ENCODE results near the gene ZP3. TPM values are rescaled to one million over a fixed set of nuclear protein-coding genes. Genes with fewer than 3 reads are reported as not detected.
"Not testable (repeated sequence)": the region's sequence is repeated elsewhere in the genome, so short reads cannot be mapped to it uniquely, and the experiment has no call there.

The ZP3 gene
- total and polyA plus RNA-seq, 10 of the 15 experiments (the other 5 are each of a cell fraction or from before 2014, with no cell fraction given): 0.39 to 5.1 (median 2.5) TPM

GRCh38 chr7:76443846-76444245, 19.1 kb downstream of the ZP3 start:
- 93% methylated on average over 9 of the region's 12 CpGs for WGBS (ENCODE audit: insufficient coverage, insufficient replicate concordance, low lambda C conversion rate, missing lambda C conversion rate)
- H3K27ac ChIP-seq (ENCODE audit: control insufficient read depth, insufficient read depth); H4K20me1 ChIP-seq (ENCODE audit: control insufficient read depth, insufficient read depth); RAD21 ChIA-PET (ENCODE audit: unreplicated experiment); H3K4me3 ChIP-seq; H3K9me3 ChIP-seq (replicated peaks; ENCODE audit: control insufficient read depth, insufficient read depth, low read length); H3K27me3 ChIP-seq (replicated peaks in 1 of 2; ENCODE audit: control insufficient read depth in 2 of 2, insufficient read depth in 2 of 2, low read length in 1 of 2); BruUV-seq (replicated peaks); H3K9ac ChIP-seq (ENCODE audit: control insufficient read depth, insufficient read depth, low read length); H3K36me3 ChIP-seq (ENCODE audit: control insufficient read depth in 2 of 2, insufficient read depth in 2 of 2, low read length in 1 of 2); H3K79me2 ChIP-seq (ENCODE audit: control insufficient read depth, insufficient read depth, low read length); intact Hi-C loops (cut with micrococcal nuclease; ENCODE audit: unreplicated experiment); H2AFZ ChIP-seq (ENCODE audit: control insufficient read depth, low read depth, low read length); in situ Hi-C loops (cut with MboI); SMC1A ChIA-PET (ENCODE audit: uncharacterized antibody, unreplicated experiment); CTCF ChIA-PET; H3K4me2 ChIP-seq (ENCODE audit: control insufficient read depth, insufficient read depth): not testable (repeated sequence)
- FAIRE-seq (peak; percentile 66), DNase-seq (ENCODE audit: low read depth, low spot score) (peak; percentile 16), ATAC-seq (peak; percentile 73)
- H3K4me1 ChIP-seq (ENCODE audit: control insufficient read depth, insufficient read depth, low read length): peaks cover 12% of the 10 kb centered on the region
- TF ChIP-seq RUNX3 (IDR thresholded peaks at IDR 0.05; ENCODE audit: low read length): peak; percentile 29
- POLR2A ChIA-PET: interaction anchor here (0.7 kb wide), 2 partner anchors 65 to 84 kb away, joined by 3 read pairs; no protein-coding TSS in a partner anchor

GRCh38 chr7:76445577-76446008, 20.8 kb downstream of the ZP3 start:
- POLR2A ChIA-PET: not testable (repeated sequence)

More at GRCh38 chr7:76445577-76446008, 20.8 kb downstream of the ZP3 start:
- H4K20me1 ChIP-seq (ENCODE audit: control insufficient read depth, insufficient read depth); in situ Hi-C loops (cut with MboI); H3K4me3 ChIP-seq; H3K27me3 ChIP-seq (replicated peaks in 1 of 2; ENCODE audit: control insufficient read depth in 2 of 2, insufficient read depth in 2 of 2, low read length in 1 of 2); H3K36me3 ChIP-seq (ENCODE audit: control insufficient read depth in 2 of 2, insufficient read depth in 2 of 2, low read length in 1 of 2); SMC1A ChIA-PET (ENCODE audit: uncharacterized antibody, unreplicated experiment); CTCF ChIA-PET; RAD21 ChIA-PET (ENCODE audit: unreplicated experiment); H3K9me3 ChIP-seq (replicated peaks; ENCODE audit: control insufficient read depth, insufficient read depth, low read length); intact Hi-C loops (cut with micrococcal nuclease; ENCODE audit: unreplicated experiment); H3K79me2 ChIP-seq (ENCODE audit: control insufficient read depth, insufficient read depth, low read length); BruUV-seq (replicated peaks): not testable (repeated sequence)
- DNase-seq (ENCODE audit: low read depth, low spot score) (peak; percentile 41), FAIRE-seq (peak; percentile 99), ATAC-seq (peak; percentile 88)
- Histone ChIP-seq H3K9ac (ENCODE audit: control insufficient read depth, insufficient read depth, low read length) (peak overlapping the region; percentile 29; the same call in 1 of the 2 replicates), H3K4me1 (ENCODE audit: control insufficient read depth, insufficient read depth, low read length) (peaks cover 12% of the 10 kb centered on the region), H3K27ac (ENCODE audit: control insufficient read depth, insufficient read depth) (peak overlapping the region; percentile 68), H2AFZ (ENCODE audit: control insufficient read depth, low read depth, low read length) (peak overlapping the region; percentile 85), H3K4me2 (ENCODE audit: control insufficient read depth, insufficient read depth) (peak overlapping the region; percentile 66; the same call in 1 of the 2 replicates)
- peak; percentile 38; the same call in 1 of the 2 replicates for TF ChIP-seq PKNOX1 (IDR thresholded peaks at IDR 0.05)
- peak; percentile 62; the same call in 1 of the 2 replicates for TF ChIP-seq ZNF687 (IDR thresholded peaks at IDR 0.05)
- peak; percentile 86 for TF ChIP-seq SPI1 (IDR thresholded peaks at IDR 0.05; ENCODE audit: borderline replicate concordance, insufficient read depth, low read depth, low read length)
- WGBS (ENCODE audit: insufficient coverage, insufficient replicate concordance, low lambda C conversion rate, missing lambda C conversion rate): 3% methylated on average over 4 of the region's 5 CpGs

Measured in GM12878 (cell line).